Heart right ventricle (tissue), 16 donors: ENCODE measurements around the gene PARP3. TPM values are rescaled to one million over a fixed set of nuclear protein-coding genes. Genes with fewer than 3 reads are reported as not detected.

ENCODE experiments used
- ATAC-seq, 8 donors: fragments of 200-7000 bp; cut with Tn5 transposase; one replicate each; pipeline ENCODE4 v1.9.1; 2020; ENCODE audit warnings: mild to moderate bottlenecking in 8 of 8, moderate library complexity in 8 of 8, moderate number of reproducible peaks in 1 of 8
- DNase-seq, 2 donors: peaks; one replicate each; pipeline ENCODE4 v3.0.0-alpha.2; 2020
- H3K27ac ChIP-seq, 10 donors: fragments of 200-600 bp; sonication (generic) in 2 of 10; one replicate each; pipeline versions ENCODE4 v1.5.0 to v1.8.0; 2020 to 2022; ENCODE audit warnings: mild to moderate bottlenecking in 3 of 10
- H3K27me3 ChIP-seq, 7 donors: fragments of 200-600 bp; one replicate each; pipeline ENCODE4 v1.8.0; 2021 to 2022; ENCODE audit warnings: mild to moderate bottlenecking in 2 of 7
- H3K36me3 ChIP-seq, 9 donors: fragments of 200-600 bp; sonication (generic) in 1 of 9; one replicate each; pipeline versions ENCODE4 v1.5.0 to v1.8.0; 2020 to 2022; ENCODE audit warnings: mild to moderate bottlenecking in 2 of 9
- H3K4me1 ChIP-seq, 9 donors: fragments of 200-600 bp; sonication (generic) in 1 of 9; one replicate each; pipeline versions ENCODE4 v1.5.0 to v1.8.0; 2020 to 2022; ENCODE audit warnings: mild to moderate bottlenecking in 4 of 9
- H3K4me3 ChIP-seq, 10 donors: fragments of 200-600 bp; sonication (generic) in 2 of 10; one replicate each; pipeline versions ENCODE4 v1.5.0 to v1.8.0; 2020 to 2022; ENCODE audit warnings: mild to moderate bottlenecking in 7 of 10, moderate library complexity in 2 of 10
- H3K9me3 ChIP-seq, 11 donors: fragments of 200-600 bp in 10 of 11; sonication (generic) in 2 of 11; one replicate each; pipeline versions ENCODE4 v1.5.0 to v1.8.0; 2013 to 2022; ENCODE audit warnings: mild to moderate bottlenecking in 2 of 11, control low read depth in 1 of 11, moderate library complexity in 1 of 11
- CTCF ChIP-seq, 9 donors: fragments of 200-600 bp; sonication (generic) in 2 of 9; IDR thresholded peaks; one replicate each; pipeline versions ENCODE4 v1.5.0 to v1.8.0; 2021 to 2022; ENCODE audit warnings: antibody characterized with exemption in 9 of 9, mild to moderate bottlenecking in 5 of 9, moderate library complexity in 1 of 9
- WGBS, 2 donors: extraction: QIAGEN DNeasy Blood & Tissue Kit; methylation state at CpG; one replicate each; pipeline ENCODE4 v1.1.7; 2013; ENCODE audit warnings: inconsistent platforms in 1 of 2; 5-methylcytosine and 5-hydroxymethylcytosine counted together
- intact Hi-C, 10 donors: fragments of 100-400 bp; cut with DNase I; formaldehyde crosslinking; loops; one replicate each; pipeline versions ENCODE4 v1.11.1 to v1.14.2; 2022
- polyA plus RNA-seq, 2 donors: library from polyadenylated mRNA; stranded (reverse); fragments of 200-250 nt; gene quantifications; one replicate each; pipeline ENCODE4 v1.2.3, GENCODE V29; 2013
- total RNA-seq, 10 donors: library from RNA; stranded (reverse); fragmentation: NEBNext Ultra II Directional in 3 of 10; extraction: Animal tissue kit (Norgen Biotek cat#: 25700) in 3 of 10; gene quantifications; one replicate each; pipeline versions ENCODE4 v1.2.1 to v1.2.4, GENCODE V29; 2021 to 2023
- donor health status: Arrhythmogenic right ventricular cardiomyopathy.
- donor health status: ischemic (EF 13 %, LVEDD 7.1; RV severe dilation, severe dysfunction).
- donor health status: healthy with polysubstance abuse.
- donor health status: DM: no; HTN: yes; CAD: no.
- donor health status: DM: no; HTN: no; CAD: no.
- donor health status: ischemic (EF 25% LVEDD 6.9; RV normal size, moderate dysfunction).
- donor health status: ischemic (EF 25% LVEDD 5.7; RV mildly dilated, moderate dysfunction).
- donor health status: healthy.
- donor health status: DM: yes; HTN: yes; CAD: no.
- donor health status: Ischemic cardiomyopathy.
- donor health status: ischemic (EF 35%, LVEDD 5.7; RV mildly dilated, moderate dysfunction).
- donor health status: nonischemic (EF 11% LVEDD 7.7; RV severe dilation, severe dysfunction).
- donor health status: DM: yes; HTN: yes; CAD: no.
- donor health status: PGD.
- donor health status: ischemic (EF 29% LVEDD 5.4; RV normal size, mild dysfunction).
- donor health status: nonischemic (EF 23%, LVEDD 6.1; RV moderate dilation, normal function).

PARP3 gene
- total and polyA plus RNA-seq, 12 donors: 7.0 to 34.5 (median 16.6) TPM

GRCh38 chr3:51997172-51997571, 55.0 kb downstream of the PARP3 start:
- no peak overlapping the region for H3K4me3 ChIP-seq
- H3K9me3 ChIP-seq: no peaks in the 10 kb centered on the region
- H3K27ac ChIP-seq: no peak overlapping the region
- H3K4me1 ChIP-seq: peaks cover 5 to 34% (median 25%) of the 10 kb centered on the region in 9 donors
- DNase-seq (no peak), ATAC-seq (no peak)
- intact Hi-C loops: loop anchor here in 1 of 10 donors (10.0 kb wide), 1 partner anchor 288 kb away; the partner anchor contains the start of gene GLYCTK
- WGBS, 2 donors: 66 to 67% methylated on average over 2 of the region's 2 CpGs
- no peak for TF ChIP-seq CTCF (IDR thresholded peaks at IDR 0.05)
- H3K36me3 ChIP-seq: peaks cover 0 to 29% (median 16%) of the 10 kb centered on the region in 9 donors
- H3K27me3 ChIP-seq: no peaks in the 10 kb centered on the region

GRCh38 chr3:51997935-51998596, 55.9 kb downstream of the PARP3 start:
- Histone ChIP-seq H3K36me3 (peaks cover 0 to 20% (median 16%) of the 10 kb centered on the region in 9 donors), H3K27ac (no peak overlapping the region), H3K4me1 (peaks cover 5 to 31% (median 25%) of the 10 kb centered on the region in 9 donors), H3K9me3 (no peaks in the 10 kb centered on the region), H3K4me3 (no peak overlapping the region), H3K27me3 (no peaks in the 10 kb centered on the region)
- WGBS, 2 donors: 48 to 52% methylated on average over 7 of the region's 7 CpGs
- ATAC-seq: no peak
- TF ChIP-seq CTCF (IDR thresholded peaks at IDR 0.05): no peak
- no peak for DNase-seq
- intact Hi-C loops: loop anchor here in 1 of 10 donors (10.0 kb wide), 1 partner anchor 287 kb away; the partner anchor contains the start of gene GLYCTK

Other genes with a start within 250 kb of the PARP3 start
- under 1 TPM in 9 of 10 donors, not detected in 1; 0.06 to 0.66 (median 0.39) TPM for gene GRM2, start 235.3 kb upstream of the PARP3 start, total RNA-seq
- under 1 TPM; 0.04 to 0.37 TPM for gene GRM2, start 235.3 kb upstream of the PARP3 start, polyA plus RNA-seq
- not detected for gene IQCF6, start 163.1 kb upstream of the PARP3 start, total RNA-seq
- gene IQCF6, start 163.1 kb upstream of the PARP3 start, polyA plus RNA-seq: not detected
- not detected for gene IQCF2, start 80.7 kb upstream of the PARP3 start, total RNA-seq
- gene IQCF2, start 80.7 kb upstream of the PARP3 start, polyA plus RNA-seq: not detected
- gene IQCF5, start 66.8 kb upstream of the PARP3 start, total RNA-seq: not detected
- gene IQCF5, start 66.8 kb upstream of the PARP3 start, polyA plus RNA-seq: not detected
- not detected for gene IQCF1, start 39.0 kb upstream of the PARP3 start, total RNA-seq
- not detected for gene IQCF1, start 39.0 kb upstream of the PARP3 start, polyA plus RNA-seq
- gene RRP9, start 459 bp upstream of the PARP3 start, total RNA-seq: 10 to 100 TPM in 4 of 10 donors, 1 to 10 TPM in 6; 8.5 to 17.3 (median 9.1) TPM
- 10 to 100 TPM; 11.0 to 30.2 TPM for gene RRP9, start 459 bp upstream of the PARP3 start, polyA plus RNA-seq
- gene GPR62, start 13.0 kb downstream of the PARP3 start, total RNA-seq: under 1 TPM in 8 of 10 donors, not detected in 2; 0.14 to 0.38 (median 0.23) TPM
- under 1 TPM; 0.01 to 0.15 TPM for gene GPR62, start 13.0 kb downstream of the PARP3 start, polyA plus RNA-seq
- 10 to 100 TPM; 55.1 to 85.9 (median 59.9) TPM for gene PCBP4, start 25.1 kb downstream of the PARP3 start, total RNA-seq
- 100 to 1,000 TPM in 1 of 2 donors, 10 to 100 TPM in 1; 63.8 to 123 TPM for gene PCBP4, start 25.1 kb downstream of the PARP3 start, polyA plus RNA-seq
- gene ABHD14B, start 31.7 kb downstream of the PARP3 start, total RNA-seq: 10 to 100 TPM in 8 of 10 donors, 1 to 10 TPM in 2; 7.5 to 19.0 (median 12.0) TPM
- gene ABHD14B, start 31.7 kb downstream of the PARP3 start, polyA plus RNA-seq: 10 to 100 TPM; 14.6 to 47.5 TPM
- gene ABHD14A, start 32.7 kb downstream of the PARP3 start, total RNA-seq: 10 to 100 TPM; 19.3 to 38.6 (median 23.6) TPM
- gene ABHD14A, start 32.7 kb downstream of the PARP3 start, polyA plus RNA-seq: 10 to 100 TPM; 26.3 to 80.1 TPM
- gene ACY1, start 41.2 kb downstream of the PARP3 start, total RNA-seq: 10 to 100 TPM; 18.7 to 45.6 (median 24.7) TPM
- gene ACY1, start 41.2 kb downstream of the PARP3 start, polyA plus RNA-seq: 10 to 100 TPM; 24.6 to 28.3 TPM
- 100 to 1,000 TPM; 505 to 754 (median 626) TPM for gene RPL29, start 53.5 kb downstream of the PARP3 start, total RNA-seq
- gene RPL29, start 53.5 kb downstream of the PARP3 start, polyA plus RNA-seq: 1,000 to 10,000 TPM; 1,450 to 1,915 TPM
- gene DUSP7, start 114.2 kb downstream of the PARP3 start, total RNA-seq: 10 to 100 TPM; 11.3 to 29.7 (median 15.8) TPM
- gene DUSP7, start 114.2 kb downstream of the PARP3 start, polyA plus RNA-seq: 10 to 100 TPM; 10.4 to 19.2 TPM
- 1 to 10 TPM in 5 of 10 donors, under 1 TPM in 5; 0.60 to 3.5 (median 1.1) TPM for gene POC1A, start 212.1 kb downstream of the PARP3 start, total RNA-seq
- 1 to 10 TPM in 1 of 2 donors, under 1 TPM in 1; 0.44 to 1.9 TPM for gene POC1A, start 212.1 kb downstream of the PARP3 start, polyA plus RNA-seq